ENCODE measurements around the gene KIF21B.

KIF21B gene

DNA sequence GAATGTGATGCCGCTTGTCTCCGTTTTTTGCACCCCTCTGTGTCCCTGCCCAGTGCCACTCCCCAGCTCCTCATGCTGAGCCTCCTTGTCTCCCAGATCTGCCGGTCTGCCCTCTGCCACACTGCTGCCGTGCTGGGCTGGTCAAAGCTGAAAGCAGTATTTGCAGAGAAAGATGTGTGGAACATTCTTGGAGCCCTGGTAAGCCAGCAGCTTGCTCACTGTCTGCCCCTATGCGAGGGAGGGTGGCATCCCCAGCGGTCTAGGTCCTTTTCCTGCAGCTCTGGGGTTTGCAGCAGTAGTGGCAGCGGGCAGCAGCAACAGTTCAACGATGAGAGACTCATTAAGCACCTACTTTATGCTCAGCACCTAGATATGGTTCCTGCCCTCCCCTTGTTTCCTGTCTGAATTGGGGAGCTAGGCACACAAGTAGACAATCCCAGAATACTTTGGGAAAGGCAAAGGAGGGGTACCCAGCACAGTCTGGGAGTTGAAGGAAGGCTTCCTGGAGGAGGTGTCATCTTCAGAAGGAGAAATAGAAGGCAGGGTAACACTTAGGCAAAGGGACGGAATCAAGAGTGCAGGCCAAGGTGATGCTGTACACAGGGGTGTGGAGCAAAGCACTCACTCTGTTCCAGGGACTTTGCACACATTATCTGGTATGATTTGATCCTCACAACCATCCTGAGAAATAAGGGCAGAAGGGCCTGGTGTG, 63.1 kb downstream of the KIF21B start:
- peak; percentile 8 for DNase-seq (ENCODE audit: extremely low spot score)
- no peak for TF ChIP-seq CTCF (IDR thresholded peaks at IDR 0.05; ENCODE audit: control extremely low read depth, extremely low read depth, low read depth, missing control alignments)
- ChIA-PET POLR2A (no interaction called here), CTCF (interaction anchor here (1.1 to 4.4 kb wide), 4 partner anchors 8 to 264 kb away, joined by 3 to 33 read pairs (median 4); no protein-coding TSS in a partner anchor)

DNA sequence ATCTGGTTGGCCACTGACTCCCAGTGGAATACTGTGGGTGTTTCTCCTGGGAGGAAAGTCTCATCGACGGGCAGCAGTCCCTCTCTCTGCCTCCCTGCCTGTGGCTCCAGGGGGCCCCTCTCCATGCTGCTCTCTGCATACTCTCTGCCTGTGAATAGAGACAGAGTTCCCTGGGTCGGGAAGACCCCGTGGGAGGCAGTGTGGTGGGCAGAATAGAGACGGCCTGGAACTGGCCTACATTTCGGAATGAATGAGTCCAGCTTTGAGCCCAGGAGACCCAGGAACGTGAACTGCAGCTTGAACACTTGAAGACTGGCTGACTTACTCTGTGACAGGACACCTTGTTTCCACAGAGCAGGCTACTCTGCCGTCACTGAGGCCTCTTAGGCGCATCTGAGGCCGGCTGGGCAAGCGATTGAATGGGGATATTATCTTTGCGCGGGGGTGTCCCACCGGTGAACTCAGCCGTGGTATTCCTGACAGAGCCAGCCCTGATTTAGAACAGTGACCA, 64.0 kb downstream of the KIF21B start:
- no peak for TF ChIP-seq CTCF (IDR thresholded peaks at IDR 0.05; ENCODE audit: control extremely low read depth, extremely low read depth, low read depth, missing control alignments)
- peak; percentile 4 for DNase-seq (ENCODE audit: extremely low spot score)
- ChIA-PET CTCF (interaction anchor here (2.2 to 4.4 kb wide), 2 partner anchors 9 to 12 kb away, joined by 5 to 33 read pairs; no protein-coding TSS in a partner anchor), POLR2A (no interaction called here)

- no peak for TF ChIP-seq CTCF (IDR thresholded peaks at IDR 0.05; ENCODE audit: control extremely low read depth, extremely low read depth, low read depth, missing control alignments)
- POLR2A ChIA-PET: no interaction called here
- CTCF ChIA-PET: interaction anchor here (1.4 to 2.2 kb wide), 2 partner anchors 9 to 10 kb away, joined by 5 read pairs; no protein-coding TSS in a partner anchor
- no peak for DNase-seq (ENCODE audit: extremely low spot score)
Observed at GRCh38 chr1:200958597-200958996, 64.9 kb downstream of the KIF21B start.

GRCh38 chr1:200954434-200954833, 69.1 kb downstream of the KIF21B start:
- no peak for DNase-seq (ENCODE audit: extremely low spot score)
- no peak for TF ChIP-seq CTCF (IDR thresholded peaks at IDR 0.05; ENCODE audit: control extremely low read depth, extremely low read depth, low read depth, missing control alignments)
- ChIA-PET CTCF (interaction anchor here (1.7 kb wide), 1 partner anchor 17 kb away, joined by 5 read pairs; no protein-coding TSS in a partner anchor), POLR2A (no interaction called here)

DNA sequence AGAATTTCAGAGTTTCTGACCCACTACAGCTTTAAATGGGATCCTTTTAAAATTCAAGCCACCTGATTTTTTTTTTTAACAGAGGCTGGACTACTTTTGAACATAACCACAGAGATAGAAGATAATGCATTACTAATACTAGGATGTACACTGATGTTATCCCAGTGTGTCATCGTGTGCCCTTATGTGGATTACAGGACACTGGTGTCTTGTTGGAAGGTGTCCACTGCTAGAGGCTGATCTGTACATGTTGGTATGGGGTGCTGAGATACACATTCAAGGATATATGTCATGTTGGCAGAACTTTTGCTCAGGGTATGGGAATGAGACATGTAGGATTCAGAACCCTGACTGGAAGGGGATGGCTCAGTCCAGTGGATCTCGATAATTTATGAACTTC, 72.5 kb downstream of the KIF21B start:
- ChIA-PET CTCF (interaction anchor here (1.3 to 1.6 kb wide), 2 partner anchors 29 to 32 kb away, joined by 3 read pairs; no protein-coding TSS in a partner anchor), POLR2A (no interaction called here)
- no peak for DNase-seq (ENCODE audit: extremely low spot score)
- TF ChIP-seq CTCF (IDR thresholded peaks at IDR 0.05; ENCODE audit: control extremely low read depth, extremely low read depth, low read depth, missing control alignments): no peak

- ChIA-PET CTCF (interaction anchor here (1.4 to 1.6 kb wide), 2 partner anchors 8 to 25 kb away, joined by 3 to 5 read pairs; no protein-coding TSS in a partner anchor), POLR2A (no interaction called here)
- TF ChIP-seq CTCF (IDR thresholded peaks at IDR 0.05; ENCODE audit: control extremely low read depth, extremely low read depth, low read depth, missing control alignments): no peak
- no peak for DNase-seq (ENCODE audit: extremely low spot score)
Observed at GRCh38 chr1:200949626-200950025, 73.9 kb downstream of the KIF21B start.

Data from GM10248 (cell line).